Stimulated activated memory B cell treated with anti-CD40 and anti-IgM and Interleukin-4, amounts not matched to agents 10 μg/mL and 1 μg/mL and 100 μg/mL, for 72 hours (primary cell): ENCODE measurements around the gene ATP6V1D.
"Not testable (repeated sequence)": the region's sequence is repeated elsewhere in the genome, so short reads cannot be mapped to it uniquely, and the experiment has no call there.

Source experiments
- ATAC-seq: fragments of 150-1000 bp; cut with Tn5 transposase; 2 replicates; pipeline ENCODE4 v1.10.0; 2021
- H3K27ac Mint-ChIP-seq: one replicate; pipeline ENCODE4 v1.8.0; 2022; ENCODE audit warnings: mild to moderate bottlenecking, mixed read lengths
- H3K27me3 Mint-ChIP-seq: one replicate; pipeline ENCODE4 v1.8.0; 2022; ENCODE audit warnings: mixed read lengths
- H3K36me3 Mint-ChIP-seq: one replicate; pipeline ENCODE4 v1.8.0; 2022; ENCODE audit warnings: mixed read lengths
- H3K4me1 Mint-ChIP-seq: one replicate; pipeline ENCODE4 v1.8.0; 2022; ENCODE audit warnings: mixed read lengths
- H3K4me3 Mint-ChIP-seq: one replicate; pipeline ENCODE4 v1.8.0; 2022; ENCODE audit warnings: mild to moderate bottlenecking, moderate library complexity, mixed read lengths
- H3K9me3 Mint-ChIP-seq: one replicate; pipeline ENCODE4 v1.8.0; 2022; ENCODE audit warnings: mixed read lengths

ATP6V1D gene

DNA sequence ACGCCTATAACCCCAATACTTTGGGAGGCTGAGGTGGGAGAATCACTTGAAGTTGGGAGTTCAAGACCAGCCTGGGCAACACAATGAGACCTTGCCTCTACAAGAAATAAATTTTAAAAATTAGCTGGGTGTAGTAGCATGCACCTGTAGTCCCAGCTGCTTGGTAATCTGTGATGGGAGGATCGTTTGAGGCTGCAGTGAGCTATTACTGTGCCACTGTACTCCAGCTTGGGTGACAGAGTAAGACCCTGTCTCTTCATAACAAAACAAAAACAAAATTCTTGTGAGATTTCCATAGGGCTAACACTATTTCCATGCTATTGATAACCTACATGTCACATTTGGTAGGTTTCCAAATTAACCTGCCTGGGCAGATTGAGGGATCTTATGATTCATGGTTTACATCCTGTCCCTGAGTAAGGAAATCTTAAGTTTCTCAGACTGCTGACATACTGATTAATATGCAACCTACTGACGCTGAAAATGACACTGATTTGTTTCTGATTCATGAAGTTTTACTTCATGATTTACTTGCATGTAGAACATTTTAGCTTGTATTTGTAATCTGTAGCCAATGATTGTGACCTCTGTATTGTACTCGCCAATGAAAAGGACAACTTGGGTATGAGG is 15.9 kb downstream of the ATP6V1D start:
- ATAC-seq, result no peak

DNA sequence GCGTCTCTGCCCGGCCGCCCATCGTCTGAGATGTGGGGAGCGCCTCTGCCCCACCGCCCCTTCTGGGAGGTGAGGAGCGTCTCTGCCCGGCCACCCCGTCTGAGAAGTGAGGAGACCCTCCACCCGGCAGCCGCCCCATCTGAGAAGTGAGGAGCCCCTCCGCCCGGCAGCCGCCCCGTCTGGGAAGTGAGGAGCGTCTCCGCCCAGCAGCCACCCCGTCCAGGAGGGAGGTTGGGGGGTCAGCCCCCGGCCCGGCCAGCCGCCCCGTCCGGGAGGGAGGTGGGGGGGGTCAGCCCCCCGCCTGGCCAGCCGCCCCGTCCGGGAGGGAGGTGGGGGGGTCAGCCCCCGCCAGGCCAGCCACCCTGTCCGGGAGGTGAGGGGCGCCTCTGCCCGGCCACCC is 18.4 kb downstream of the ATP6V1D start:
- H3K36me3 Mint-ChIP-seq, result peaks cover 37% of the 10 kb centered on the region
- H3K27ac Mint-ChIP-seq, H3K27me3 Mint-ChIP-seq, H3K9me3 Mint-ChIP-seq, H3K4me3 Mint-ChIP-seq, ATAC-seq, H3K4me1 Mint-ChIP-seq: not testable (repeated sequence)

More for the DNA sequence above, 15.9 kb downstream of the ATP6V1D start:
- no peak overlapping the region for H3K4me3 Mint-ChIP-seq
- H3K27ac Mint-ChIP-seq, result no peak overlapping the region
- H3K4me1 Mint-ChIP-seq, result no peaks in the 10 kb centered on the region
- H3K27me3 Mint-ChIP-seq, result no peaks in the 10 kb centered on the region
- peaks cover 35% of the 10 kb centered on the region for H3K36me3 Mint-ChIP-seq
- no peaks in the 10 kb centered on the region for H3K9me3 Mint-ChIP-seq

DNA sequence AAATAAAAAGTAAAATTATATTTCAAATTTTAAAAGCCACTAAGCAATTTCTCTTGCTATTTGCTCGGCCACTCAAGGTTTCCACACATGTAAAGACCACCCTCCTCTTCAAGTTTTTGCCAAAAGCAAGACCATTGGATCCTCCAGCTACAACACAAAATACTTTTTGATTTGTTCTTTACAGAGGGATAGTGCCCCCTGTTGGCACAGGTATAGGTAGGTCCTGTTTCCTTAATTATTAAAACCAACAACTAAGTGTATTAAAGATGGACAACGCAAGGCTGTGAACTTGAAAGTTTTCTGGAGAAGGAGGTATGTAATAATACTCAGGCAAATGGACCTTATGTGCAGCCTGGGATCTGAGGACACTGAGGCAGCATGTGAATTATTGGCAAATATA is 23.8 kb downstream of the ATP6V1D start:
- Mint-ChIP-seq H3K27ac (no peak overlapping the region), H3K36me3 (peaks cover 49% of the 10 kb centered on the region), H3K4me3 (no peak overlapping the region), H3K27me3 (no peaks in the 10 kb centered on the region), H3K9me3 (no peaks in the 10 kb centered on the region), H3K4me1 (no peaks in the 10 kb centered on the region)
- no peak for ATAC-seq

DNA sequence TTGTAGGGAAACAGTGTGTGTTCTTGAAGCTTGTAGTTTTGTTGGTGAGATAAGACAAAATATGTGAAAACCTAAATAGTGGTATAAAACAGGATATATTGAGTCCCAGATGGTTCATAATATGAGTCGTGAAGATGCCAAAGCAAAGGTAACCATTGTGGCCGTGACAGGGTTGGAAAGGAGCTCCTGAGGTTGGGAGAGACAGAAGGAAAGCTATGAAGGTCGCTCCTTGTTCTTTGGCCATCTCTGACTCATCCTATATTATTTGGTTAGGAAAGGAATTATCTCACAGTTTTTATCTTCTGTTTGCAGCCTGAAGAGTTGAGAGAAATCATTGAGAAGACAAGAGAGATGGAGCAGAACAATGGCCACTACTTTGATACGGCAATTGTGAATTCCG is 27.1 kb downstream of the ATP6V1D start:
- no peak overlapping the region for H3K27ac Mint-ChIP-seq
- H3K4me3 Mint-ChIP-seq, result no peak overlapping the region
- no peaks in the 10 kb centered on the region for H3K27me3 Mint-ChIP-seq
- peaks cover 48% of the 10 kb centered on the region for H3K36me3 Mint-ChIP-seq
- no peaks in the 10 kb centered on the region for H3K9me3 Mint-ChIP-seq
- no peaks in the 10 kb centered on the region for H3K4me1 Mint-ChIP-seq
- ATAC-seq, result no peak

DNA sequence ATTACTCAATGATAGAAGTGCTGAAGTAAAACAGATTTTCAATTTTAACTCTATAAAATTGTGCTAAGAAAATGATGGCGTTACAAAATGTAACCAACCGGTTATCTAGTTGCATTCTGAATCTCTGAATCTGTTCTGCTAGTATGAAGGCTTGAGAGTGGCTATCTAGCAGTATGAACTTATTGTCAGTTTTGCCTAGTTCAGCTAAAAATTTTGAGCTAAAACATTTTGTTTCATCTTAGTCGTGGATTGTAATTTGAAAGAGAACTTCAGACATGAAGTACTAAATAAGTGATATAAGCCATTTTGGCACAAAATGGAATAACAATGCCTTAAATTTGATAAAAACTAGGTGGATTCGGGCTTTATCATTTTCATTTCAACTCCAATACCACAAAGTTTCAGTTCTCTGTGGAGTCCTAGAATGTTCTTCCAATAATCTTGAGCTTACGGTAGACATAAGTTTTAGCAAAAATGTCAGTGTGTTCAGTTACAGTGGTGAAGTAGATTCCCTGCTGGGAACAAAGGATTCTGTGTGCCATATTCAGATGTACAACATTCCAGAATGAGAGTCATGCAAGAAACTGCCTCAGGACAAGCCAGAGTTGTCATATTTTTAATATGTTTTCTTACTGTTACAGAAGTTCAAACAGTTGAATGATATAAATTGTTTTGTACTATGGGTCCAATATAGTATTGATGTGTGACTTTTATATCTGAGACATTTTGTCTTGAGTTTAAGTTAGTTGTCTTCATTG is 28.1 kb downstream of the ATP6V1D start:
- Mint-ChIP-seq H3K27ac (no peak overlapping the region), H3K4me1 (no peaks in the 10 kb centered on the region), H3K9me3 (no peaks in the 10 kb centered on the region), H3K4me3 (no peak overlapping the region), H3K36me3 (peaks cover 48% of the 10 kb centered on the region), H3K27me3 (no peaks in the 10 kb centered on the region)
- ATAC-seq, result no peak

DNA sequence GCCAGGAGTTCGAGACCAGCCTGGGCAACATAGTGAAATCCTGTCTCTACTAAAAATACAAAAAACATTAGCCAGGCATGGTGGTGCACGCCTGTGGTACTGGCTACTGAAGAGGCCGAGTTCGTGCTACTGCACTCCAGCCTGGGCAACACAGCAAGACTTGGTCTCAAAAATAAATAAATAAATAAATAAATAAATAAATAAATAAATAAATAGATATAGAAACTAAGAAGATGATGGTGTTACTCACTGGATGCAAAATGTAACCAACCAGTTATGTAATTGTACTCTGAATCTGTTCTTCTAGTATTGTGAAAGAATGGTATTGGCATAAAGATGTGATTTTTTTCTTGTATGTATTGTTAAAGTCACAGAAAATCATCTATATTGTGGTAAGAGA is 29.9 kb downstream of the ATP6V1D start:
- not testable (repeated sequence) for H3K4me3 Mint-ChIP-seq, H3K9me3 Mint-ChIP-seq, H3K27ac Mint-ChIP-seq, H3K4me1 Mint-ChIP-seq, H3K27me3 Mint-ChIP-seq, ATAC-seq
- peaks cover 49% of the 10 kb centered on the region for H3K36me3 Mint-ChIP-seq

DNA sequence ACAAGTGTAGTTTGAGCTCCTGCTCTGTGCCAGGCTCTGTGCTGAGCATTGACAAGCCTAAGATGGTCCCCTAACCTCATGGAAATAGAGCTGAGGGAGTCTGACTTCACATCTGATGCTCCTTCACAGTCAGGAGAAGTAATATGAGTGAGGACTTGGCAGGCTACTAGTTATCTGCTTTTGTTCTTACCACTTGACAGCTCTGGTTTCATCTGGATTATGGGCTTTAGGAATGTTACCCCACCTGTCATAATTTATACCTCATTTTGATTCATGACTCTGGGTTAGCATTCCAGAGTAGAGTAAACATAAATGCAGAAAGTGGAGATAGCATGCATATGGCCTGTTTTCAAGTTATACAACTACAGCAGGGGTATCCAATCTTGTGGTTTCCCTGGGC is 40.5 kb downstream of the ATP6V1D start:
- H3K4me1 Mint-ChIP-seq, result no peaks in the 10 kb centered on the region
- H3K27ac Mint-ChIP-seq, result no peak overlapping the region
- peaks cover 1% of the 10 kb centered on the region for H3K36me3 Mint-ChIP-seq
- H3K9me3 Mint-ChIP-seq, result no peaks in the 10 kb centered on the region
- no peak overlapping the region for H3K4me3 Mint-ChIP-seq
- no peaks in the 10 kb centered on the region for H3K27me3 Mint-ChIP-seq
- no peak for ATAC-seq

DNA sequence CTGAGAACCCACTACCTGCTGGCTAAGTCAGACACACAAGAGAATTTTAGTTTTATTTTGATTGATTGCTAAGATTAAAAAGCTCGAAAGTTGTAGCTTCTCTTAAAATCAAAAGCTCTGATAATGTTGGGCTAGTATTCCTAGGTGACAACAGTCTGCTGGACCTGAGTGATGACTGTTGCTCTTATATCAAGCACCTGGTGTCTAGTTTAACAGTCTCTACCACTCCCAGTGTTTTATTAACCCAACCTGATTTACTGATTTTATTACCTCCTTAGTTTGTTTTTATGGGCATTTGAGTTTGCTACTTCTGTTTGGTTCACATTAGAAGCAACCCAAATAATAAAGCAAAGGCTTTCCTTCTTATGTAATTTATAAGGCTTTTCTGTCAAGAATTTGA is 41.8 kb downstream of the ATP6V1D start:
- no peaks in the 10 kb centered on the region for H3K4me1 Mint-ChIP-seq
- H3K9me3 Mint-ChIP-seq, result no peaks in the 10 kb centered on the region
- peaks cover 6% of the 10 kb centered on the region for H3K36me3 Mint-ChIP-seq
- H3K27ac Mint-ChIP-seq, result no peak overlapping the region
- no peak for ATAC-seq
- no peaks in the 10 kb centered on the region for H3K27me3 Mint-ChIP-seq
- H3K4me3 Mint-ChIP-seq, result no peak overlapping the region

DNA sequence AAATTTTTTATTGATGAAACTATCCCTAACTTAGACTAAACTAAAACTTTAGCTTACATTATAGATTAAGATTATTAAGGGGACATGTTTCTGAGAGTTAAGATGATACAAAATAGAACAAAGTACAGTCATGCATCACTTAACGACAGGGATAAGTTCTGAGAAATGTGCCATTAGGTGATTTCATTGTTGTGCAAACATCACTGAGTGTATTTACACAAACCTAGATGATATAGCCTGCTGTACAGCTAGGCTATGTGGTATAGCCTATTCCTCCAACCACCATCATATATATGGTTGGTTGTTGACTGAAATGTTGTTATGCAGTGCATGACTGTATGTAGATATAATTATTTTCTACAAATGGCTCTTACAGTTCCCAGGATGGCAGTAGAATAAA is 46.5 kb downstream of the ATP6V1D start:
- Mint-ChIP-seq H3K27me3 (no peaks in the 10 kb centered on the region), H3K36me3 (peaks cover 6% of the 10 kb centered on the region), H3K4me3 (no peak overlapping the region), H3K27ac (no peak overlapping the region), H3K9me3 (no peaks in the 10 kb centered on the region), H3K4me1 (peaks cover 1% of the 10 kb centered on the region)
- ATAC-seq, result no peak

DNA sequence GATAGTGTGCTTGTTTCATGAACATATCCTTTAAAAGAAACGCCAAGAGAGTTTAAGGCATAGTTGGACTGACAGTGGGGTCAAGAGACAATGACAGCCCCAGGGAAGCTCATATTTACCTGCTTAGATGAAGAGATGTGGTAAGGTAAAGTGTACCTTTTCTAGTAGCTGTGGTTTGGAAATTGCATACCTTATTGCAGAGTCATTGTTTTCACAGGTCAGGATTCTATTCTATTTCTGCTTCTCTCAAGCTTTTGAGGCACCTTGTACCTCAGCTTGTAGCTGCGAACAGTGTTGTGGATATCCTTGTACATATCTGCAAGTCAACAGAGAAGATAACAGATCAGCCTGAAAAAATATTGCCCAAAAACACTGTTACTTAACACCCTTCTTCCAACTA is 47.7 kb downstream of the ATP6V1D start:
- ATAC-seq, result no peak
- Mint-ChIP-seq H3K4me3 (no peak overlapping the region), H3K36me3 (peaks cover 6% of the 10 kb centered on the region)

More for the DNA sequence above, 47.7 kb downstream of the ATP6V1D start:
- H3K9me3 Mint-ChIP-seq, result no peaks in the 10 kb centered on the region
- no peaks in the 10 kb centered on the region for H3K27me3 Mint-ChIP-seq
- H3K4me1 Mint-ChIP-seq, result peaks cover 8% of the 10 kb centered on the region
- H3K27ac Mint-ChIP-seq, result no peak overlapping the region
